HFF-Myc (cell line): ENCODE measurements around the gene ANKRD12.

Experiments
- DNase-seq: peaks from one replicate; pipeline ENCODE4 v3.0.0-alpha.2; 2011; ENCODE audit warnings: low read depth; ENCODE audit errors: extremely low read depth
- H3K4me3 ChIP-seq: replicated peaks from 2 replicates; pipeline ENCODE4 v1.5.1; 2011; ENCODE audit warnings: low read depth, mild to moderate bottlenecking, control low read depth, low read length
- CTCF ChIP-seq: IDR thresholded peaks from 2 replicates; pipeline ENCODE4 v1.5.1; 2012; ENCODE audit warnings: mild to moderate bottlenecking, low read depth, low read length, control low read depth; ENCODE audit errors: missing control alignments

Gene ANKRD12

GRCh38 chr18:9173770-9174233 lies 37.2 kb downstream of the ANKRD12 start:
- no peak for TF ChIP-seq CTCF
- no peak overlapping the region for H3K4me3 ChIP-seq
- no peak for DNase-seq

GRCh38 chr18:9174302-9174701 lies 37.7 kb downstream of the ANKRD12 start:
- no peak for DNase-seq
- no peak for TF ChIP-seq CTCF

GRCh38 chr18:9175115-9175514 lies 38.5 kb downstream of the ANKRD12 start:
- TF ChIP-seq CTCF, result no peak
- no peak overlapping the region for H3K4me3 ChIP-seq
- DNase-seq, result no peak

More at GRCh38 chr18:9174302-9174701, 37.7 kb downstream of the ANKRD12 start:
- no peak overlapping the region for H3K4me3 ChIP-seq

- DNase-seq, result no peak
- TF ChIP-seq CTCF, result no peak
- no peak overlapping the region for H3K4me3 ChIP-seq
Observed at GRCh38 chr18:9177031-9177430, 40.5 kb downstream of the ANKRD12 start.

GRCh38 chr18:9177466-9177865 lies 40.9 kb downstream of the ANKRD12 start:
- no peak for DNase-seq
- TF ChIP-seq CTCF, result no peak
- H3K4me3 ChIP-seq, result no peak overlapping the region

GRCh38 chr18:9178557-9178956 lies 42.0 kb downstream of the ANKRD12 start:
- DNase-seq, result no peak
- no peak for TF ChIP-seq CTCF
- H3K4me3 ChIP-seq, result no peak overlapping the region

- H3K4me3 ChIP-seq, result no peak overlapping the region
- TF ChIP-seq CTCF, result no peak
- no peak for DNase-seq
Observed at GRCh38 chr18:9181275-9181674, 44.7 kb downstream of the ANKRD12 start.
